Choroid plexus epithelial cell (primary cell): ENCODE results near the gene ALK.
A peak's percentile ranks its signal among the peaks of the same experiment; 100 is the strongest.

Experiments
- DNase-seq: peaks from one replicate; pipeline ENCODE4 v3.0.0-alpha.2; 2010; ENCODE audit warnings: low read depth
- H3K4me3 ChIP-seq: 2 replicates; pipeline ENCODE4 v1.5.1; 2011; ENCODE audit warnings: low read depth, mild to moderate bottlenecking, control low read depth, low read length, moderate library complexity
- CTCF ChIP-seq: conservative IDR thresholded peaks from 2 replicates; pipeline ENCODE4 v1.5.1; 2011; ENCODE audit warnings: low read depth, mild to moderate bottlenecking, control low read depth, inconsistent platforms, low read length, moderate library complexity

ALK gene

GRCh38 chr2:29351248-29351647 is 570.1 kb downstream of the ALK start:
- DNase-seq, result no peak
- TF ChIP-seq CTCF, result no peak
- no peak overlapping the region for H3K4me3 ChIP-seq

DNA sequence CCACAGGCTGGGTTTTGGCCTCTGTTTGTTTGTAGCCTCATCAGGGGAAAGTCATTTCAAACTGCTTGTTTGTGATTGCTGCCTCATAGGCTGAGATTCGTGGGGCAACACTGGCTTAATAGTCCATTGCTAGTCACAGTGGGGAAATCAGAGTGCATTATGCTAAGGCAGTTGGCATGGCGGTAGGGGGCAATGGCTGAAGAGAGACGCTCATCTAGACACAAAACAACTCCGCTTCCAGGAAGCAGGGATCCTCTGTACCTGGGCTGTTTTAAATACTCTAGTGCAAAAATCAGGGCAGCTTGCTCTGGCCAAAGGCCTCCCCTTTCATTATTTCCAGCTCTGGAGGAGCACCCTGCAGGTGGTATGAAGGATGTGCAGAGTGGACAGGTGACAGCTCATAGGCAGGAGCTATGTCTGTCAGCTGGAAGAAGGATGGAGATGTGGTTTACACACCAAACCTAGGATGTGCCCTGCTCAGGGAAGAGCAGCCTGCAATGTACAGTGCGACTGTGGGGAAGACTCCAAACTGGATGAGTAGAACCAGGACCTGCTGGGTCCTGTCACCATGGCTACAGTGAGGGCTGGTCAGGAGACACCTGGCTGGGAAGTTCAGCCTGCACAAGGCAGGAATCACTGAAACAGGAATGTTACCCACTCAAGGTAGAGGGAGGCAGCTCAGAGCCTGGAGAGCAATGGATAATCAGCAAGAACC is 571.9 kb downstream of the ALK start:
- TF ChIP-seq CTCF, result no peak
- H3K4me3 ChIP-seq, result no peak overlapping the region
- no peak for DNase-seq

GRCh38 chr2:29347774-29348461 is 573.5 kb downstream of the ALK start:
- DNase-seq, result no peak
- no peak overlapping the region for H3K4me3 ChIP-seq
- TF ChIP-seq CTCF, result no peak

DNA sequence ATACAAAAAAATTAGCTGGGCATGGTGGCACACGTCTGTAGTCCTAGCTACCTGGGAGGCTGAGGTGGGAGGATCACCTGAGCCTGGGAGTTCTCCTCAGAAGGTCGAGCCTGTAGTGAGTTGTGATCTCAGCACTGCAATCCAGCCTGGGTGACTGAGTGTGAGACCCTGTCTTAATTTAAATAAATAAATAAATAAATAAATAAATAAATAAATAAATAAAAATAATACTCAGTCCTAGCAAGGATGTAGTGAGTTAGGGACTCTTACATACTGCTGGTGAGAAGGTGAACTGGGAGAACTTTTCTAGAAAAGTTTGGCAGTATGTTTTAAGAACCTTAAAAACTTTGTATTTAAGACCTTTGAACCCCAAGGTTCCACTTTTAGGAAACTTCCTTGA is 576.1 kb downstream of the ALK start:
- no peak overlapping the region for H3K4me3 ChIP-seq
- TF ChIP-seq CTCF, result no peak
- DNase-seq, result no peak

- H3K4me3 ChIP-seq, result no peak overlapping the region
- DNase-seq, result no peak
- peak; percentile 12 for TF ChIP-seq CTCF
These were observed 577.6 kb downstream of the ALK start for GRCh38 chr2:29343830-29344229.

DNA sequence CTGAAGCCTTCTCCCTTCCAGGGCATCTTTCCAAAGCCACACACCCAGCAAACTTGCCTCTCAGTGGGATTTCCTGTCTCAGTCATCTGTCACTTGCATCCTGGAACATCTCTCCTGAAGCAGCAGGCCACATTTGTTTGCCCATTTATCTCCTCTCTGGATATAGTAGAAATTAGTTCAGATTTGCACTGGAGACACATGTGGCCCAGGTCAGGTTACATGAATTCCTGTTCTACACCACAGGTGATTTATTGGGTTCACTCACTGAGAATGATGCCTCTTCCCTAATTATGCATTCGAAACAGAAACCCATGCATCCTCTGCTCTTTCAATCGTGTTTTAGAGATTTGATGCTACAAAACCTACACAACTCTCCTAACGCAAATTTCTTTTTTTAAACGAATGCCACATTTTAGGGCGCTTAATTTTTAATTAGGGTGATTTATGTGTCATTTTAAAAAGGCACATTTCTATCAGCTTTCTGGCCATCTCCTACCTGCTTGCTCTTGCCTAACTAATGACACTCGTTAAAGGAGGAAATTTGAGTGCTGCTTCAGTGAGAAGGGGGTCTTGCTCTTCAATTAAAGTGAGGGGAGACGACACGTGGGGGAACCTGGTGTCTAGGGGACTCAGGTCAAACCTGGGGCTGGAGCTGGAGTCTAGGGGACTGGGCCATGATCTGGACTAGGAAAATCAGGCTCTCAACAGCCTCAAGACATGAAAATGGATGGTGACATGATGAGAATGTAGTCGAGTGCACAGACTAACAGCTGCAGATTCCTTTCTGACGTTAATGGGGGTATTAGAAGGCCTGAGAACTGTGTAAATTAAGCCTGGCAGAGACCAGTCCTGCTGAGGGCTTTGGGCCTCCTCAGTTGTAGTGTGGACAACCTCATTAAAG is 584.8 kb downstream of the ALK start:
- no peak for TF ChIP-seq CTCF
- H3K4me3 ChIP-seq, result no peak overlapping the region
- DNase-seq, result no peak
